ENCODE data around the gene LRPAP1.

Gene LRPAP1

GRCh38 chr4:3493720-3494461 lies 38.3 kb downstream of the LRPAP1 start:
- no peak overlapping the region for H3K4me3 ChIP-seq (ENCODE audit: low read length)
- no peak overlapping the region for H3K9ac ChIP-seq (ENCODE audit: low read depth, low read length)
- peaks cover 100% of the 10 kb centered on the region for H3K27me3 ChIP-seq (ENCODE audit: insufficient read depth, low read length)
- no peaks in the 10 kb centered on the region for H3K36me3 ChIP-seq (ENCODE audit: insufficient read depth, low read depth, low read length)
- no peaks in the 10 kb centered on the region for H3K9me3 ChIP-seq (ENCODE audit: insufficient read depth, low read depth, low read length)
- H3K27ac ChIP-seq (ENCODE audit: low read length) = no peak overlapping the region
- peaks cover 2% of the 10 kb centered on the region; the same call in 1 of the 2 replicates for H3K4me1 ChIP-seq (ENCODE audit: insufficient read depth, low read length)

- peaks cover 2% of the 10 kb centered on the region; the same call in 1 of the 2 replicates for H3K4me1 ChIP-seq (ENCODE audit: insufficient read depth, low read length)
Observed at GRCh38 chr4:3492741-3493719, 39.2 kb downstream of the LRPAP1 start.

GRCh38 chr4:3491681-3492405 lies 40.4 kb downstream of the LRPAP1 start:
- Histone ChIP-seq H3K9ac (ENCODE audit: low read depth, low read length) (no peak overlapping the region), H3K9me3 (ENCODE audit: insufficient read depth, low read depth, low read length) (no peaks in the 10 kb centered on the region), H3K4me3 (ENCODE audit: low read length) (no peak overlapping the region), H3K27ac (ENCODE audit: low read length) (no peak overlapping the region), H3K27me3 (ENCODE audit: insufficient read depth, low read length) (peaks cover 100% of the 10 kb centered on the region), H3K36me3 (ENCODE audit: insufficient read depth, low read depth, low read length) (no peaks in the 10 kb centered on the region), H3K4me1 (ENCODE audit: insufficient read depth, low read length) (peaks cover 2% of the 10 kb centered on the region; the same call in 1 of the 2 replicates)

More at GRCh38 chr4:3492741-3493719, 39.2 kb downstream of the LRPAP1 start:
- Histone ChIP-seq H3K27me3 (ENCODE audit: insufficient read depth, low read length) (peaks cover 100% of the 10 kb centered on the region), H3K4me3 (ENCODE audit: low read length) (no peak overlapping the region), H3K9ac (ENCODE audit: low read depth, low read length) (no peak overlapping the region), H3K27ac (ENCODE audit: low read length) (no peak overlapping the region), H3K9me3 (ENCODE audit: insufficient read depth, low read depth, low read length) (no peaks in the 10 kb centered on the region), H3K36me3 (ENCODE audit: insufficient read depth, low read depth, low read length) (no peaks in the 10 kb centered on the region)

- H3K36me3 ChIP-seq (ENCODE audit: insufficient read depth, low read depth, low read length) = no peaks in the 10 kb centered on the region
- no peak overlapping the region for H3K4me3 ChIP-seq (ENCODE audit: low read length)
- no peak overlapping the region for H3K9ac ChIP-seq (ENCODE audit: low read depth, low read length)
- H3K4me1 ChIP-seq (ENCODE audit: insufficient read depth, low read length) = peaks cover 2% of the 10 kb centered on the region; the same call in 1 of the 2 replicates
- no peaks in the 10 kb centered on the region for H3K9me3 ChIP-seq (ENCODE audit: insufficient read depth, low read depth, low read length)
- H3K27ac ChIP-seq (ENCODE audit: low read length) = no peak overlapping the region
- H3K27me3 ChIP-seq (ENCODE audit: insufficient read depth, low read length) = peaks cover 100% of the 10 kb centered on the region
Observed at GRCh38 chr4:3489451-3489962, 42.7 kb downstream of the LRPAP1 start.

- Histone ChIP-seq H3K36me3 (ENCODE audit: insufficient read depth, low read depth, low read length) (no peaks in the 10 kb centered on the region), H3K27ac (ENCODE audit: low read length) (no peak overlapping the region), H3K4me3 (ENCODE audit: low read length) (no peak overlapping the region), H3K9me3 (ENCODE audit: insufficient read depth, low read depth, low read length) (no peaks in the 10 kb centered on the region), H3K27me3 (ENCODE audit: insufficient read depth, low read length) (peaks cover 100% of the 10 kb centered on the region), H3K9ac (ENCODE audit: low read depth, low read length) (no peak overlapping the region), H3K4me1 (ENCODE audit: insufficient read depth, low read length) (peaks cover under 1% of the 10 kb centered on the region; the same call in 1 of the 2 replicates)
Observed at GRCh38 chr4:3488820-3489219, 43.4 kb downstream of the LRPAP1 start.

- no peaks in the 10 kb centered on the region for H3K9me3 ChIP-seq (ENCODE audit: insufficient read depth, low read depth, low read length)
- no peaks in the 10 kb centered on the region; the same call in 1 of the 2 replicates for H3K4me1 ChIP-seq (ENCODE audit: insufficient read depth, low read length)
- no peak overlapping the region for H3K4me3 ChIP-seq (ENCODE audit: low read length)
- no peaks in the 10 kb centered on the region for H3K36me3 ChIP-seq (ENCODE audit: insufficient read depth, low read depth, low read length)
- no peak overlapping the region for H3K27ac ChIP-seq (ENCODE audit: low read length)
- no peak overlapping the region for H3K9ac ChIP-seq (ENCODE audit: low read depth, low read length)
- peaks cover 100% of the 10 kb centered on the region for H3K27me3 ChIP-seq (ENCODE audit: insufficient read depth, low read length)
Observed at GRCh38 chr4:3487861-3488260, 44.4 kb downstream of the LRPAP1 start.

GRCh38 chr4:3486541-3487540 lies 45.4 kb downstream of the LRPAP1 start:
- Histone ChIP-seq H3K27me3 (ENCODE audit: insufficient read depth, low read length) (peaks cover 100% of the 10 kb centered on the region), H3K9me3 (ENCODE audit: insufficient read depth, low read depth, low read length) (no peaks in the 10 kb centered on the region), H3K4me1 (ENCODE audit: insufficient read depth, low read length) (no peaks in the 10 kb centered on the region; the same call in 1 of the 2 replicates), H3K4me3 (ENCODE audit: low read length) (no peak overlapping the region), H3K27ac (ENCODE audit: low read length) (no peak overlapping the region), H3K9ac (ENCODE audit: low read depth, low read length) (no peak overlapping the region), H3K36me3 (ENCODE audit: insufficient read depth, low read depth, low read length) (no peaks in the 10 kb centered on the region)

GRCh38 chr4:3485886-3486540 lies 46.2 kb downstream of the LRPAP1 start:
- peaks cover 99% of the 10 kb centered on the region for H3K27me3 ChIP-seq (ENCODE audit: insufficient read depth, low read length)

GRCh38 chr4:3485011-3485791 lies 47.0 kb downstream of the LRPAP1 start:
- Histone ChIP-seq H3K4me3 (ENCODE audit: low read length) (no peak overlapping the region), H3K9me3 (ENCODE audit: insufficient read depth, low read depth, low read length) (no peaks in the 10 kb centered on the region), H3K27ac (ENCODE audit: low read length) (no peak overlapping the region), H3K36me3 (ENCODE audit: insufficient read depth, low read depth, low read length) (no peaks in the 10 kb centered on the region), H3K4me1 (ENCODE audit: insufficient read depth, low read length) (peaks cover 10% of the 10 kb centered on the region), H3K27me3 (ENCODE audit: insufficient read depth, low read length) (peaks cover 95% of the 10 kb centered on the region), H3K9ac (ENCODE audit: low read depth, low read length) (no peak overlapping the region)

More at GRCh38 chr4:3485886-3486540, 46.2 kb downstream of the LRPAP1 start:
- no peaks in the 10 kb centered on the region for H3K9me3 ChIP-seq (ENCODE audit: insufficient read depth, low read depth, low read length)
- H3K4me3 ChIP-seq (ENCODE audit: low read length) = no peak overlapping the region
- no peaks in the 10 kb centered on the region for H3K36me3 ChIP-seq (ENCODE audit: insufficient read depth, low read depth, low read length)
- H3K4me1 ChIP-seq (ENCODE audit: insufficient read depth, low read length) = peaks cover 6% of the 10 kb centered on the region; the same call in 1 of the 2 replicates
- H3K27ac ChIP-seq (ENCODE audit: low read length) = no peak overlapping the region
- H3K9ac ChIP-seq (ENCODE audit: low read depth, low read length) = no peak overlapping the region

Data from iPS-20b (cell line).